GM12872 (cell line): ENCODE data around the gene EHBP1.

Experiments used
- CTCF ChIP-seq: IDR thresholded peaks from 3 replicates; pipeline ENCODE4 v1.5.1; 2011; ENCODE audit warnings: low read depth, mild to moderate bottlenecking, low read length, moderate library complexity; ENCODE audit not compliant: insufficient read depth

EHBP1 gene

GRCh38 chr2:62874881-62875383 lies 169.4 kb downstream of the EHBP1 start:
- no peak for TF ChIP-seq CTCF

GRCh38 chr2:62881162-62881795 lies 175.8 kb downstream of the EHBP1 start:
- no peak for TF ChIP-seq CTCF

GRCh38 chr2:62883629-62884028 lies 178.1 kb downstream of the EHBP1 start:
- no peak for TF ChIP-seq CTCF

GRCh38 chr2:62884086-62884485 lies 178.6 kb downstream of the EHBP1 start:
- no peak for TF ChIP-seq CTCF

GRCh38 chr2:62884514-62884913 lies 179.0 kb downstream of the EHBP1 start:
- no peak for TF ChIP-seq CTCF

- TF ChIP-seq CTCF: no peak
These were observed 189.6 kb downstream of the EHBP1 start for GRCh38 chr2:62894966-62895631.

- TF ChIP-seq CTCF: no peak
These were observed 190.1 kb downstream of the EHBP1 start for GRCh38 chr2:62895632-62896009.
